ENCODE results near the gene TRIM9. TPM values are rescaled to one million over a fixed set of nuclear protein-coding genes. Genes with fewer than 3 reads are reported as not detected.

The TRIM9 gene
- total RNA-seq, 2 donors from 2014 or later, result 0.46 to 6.5 TPM

GRCh38 chr14:51119411-51120051, 24.6 kb upstream of the TRIM9 start:
- H3K27ac ChIP-seq, result no peak overlapping the region
- H3K9me3 ChIP-seq, result no peaks in the 10 kb centered on the region

GRCh38 chr14:51118993-51119392, 24.1 kb upstream of the TRIM9 start:
- DNase-seq (ENCODE audit: low spot score), result no peak
- no peak overlapping the region for H3K27ac ChIP-seq
- H3K36me3 ChIP-seq, result no peaks in the 10 kb centered on the region
- no peak for TF ChIP-seq POLR2AphosphoS5 (IDR thresholded peaks at IDR 0.05)
- no peak for TF ChIP-seq CTCF (IDR thresholded peaks at IDR 0.05)
- TF ChIP-seq POLR2A (IDR thresholded peaks at IDR 0.05), result no peak
- H3K4me1 ChIP-seq (replicated peaks), result no peaks in the 10 kb centered on the region
- intact Hi-C loops (cut with DNase I), result no loop called here
- no peak overlapping the region for H3K4me3 ChIP-seq
- no peaks in the 10 kb centered on the region for H3K27me3 ChIP-seq (replicated peaks; ENCODE audit: insufficient read depth)
- no peaks in the 10 kb centered on the region for H3K9me3 ChIP-seq

More at GRCh38 chr14:51119411-51120051, 24.6 kb upstream of the TRIM9 start:
- TF ChIP-seq POLR2AphosphoS5 (IDR thresholded peaks at IDR 0.05) (no peak), POLR2A (IDR thresholded peaks at IDR 0.05) (no peak), CTCF (IDR thresholded peaks at IDR 0.05) (no peak)
- Histone ChIP-seq H3K4me1 (replicated peaks) (no peaks in the 10 kb centered on the region), H3K27me3 (replicated peaks; ENCODE audit: insufficient read depth) (no peaks in the 10 kb centered on the region), H3K4me3 (no peak overlapping the region), H3K36me3 (no peaks in the 10 kb centered on the region)
- intact Hi-C loops (cut with DNase I), result no loop called here
- DNase-seq (ENCODE audit: low spot score), result no peak
- 52% methylated on average over 4 of the region's 4 CpGs for WGBS

- 84% methylated on average over 1 of the region's 1 CpG for WGBS
- no peaks in the 10 kb centered on the region for H3K4me1 ChIP-seq (replicated peaks)
- TF ChIP-seq POLR2A (IDR thresholded peaks at IDR 0.05) (no peak), POLR2AphosphoS5 (IDR thresholded peaks at IDR 0.05) (no peak), CTCF (IDR thresholded peaks at IDR 0.05) (no peak)
- H3K9me3 ChIP-seq, result no peaks in the 10 kb centered on the region
- intact Hi-C loops (cut with DNase I), result no loop called here
- H3K27ac ChIP-seq, result no peak overlapping the region
- H3K27me3 ChIP-seq (replicated peaks; ENCODE audit: insufficient read depth), result no peaks in the 10 kb centered on the region
- H3K4me3 ChIP-seq, result no peak overlapping the region
- no peaks in the 10 kb centered on the region for H3K36me3 ChIP-seq
- DNase-seq (ENCODE audit: low spot score), result no peak
Observed at GRCh38 chr14:51117593-51117992, 22.7 kb upstream of the TRIM9 start.

- WGBS, result 100% methylated on average over 1 of the region's 1 CpG
- H3K9me3 ChIP-seq, result no peaks in the 10 kb centered on the region
- no peak overlapping the region for H3K4me3 ChIP-seq
- no peaks in the 10 kb centered on the region for H3K27me3 ChIP-seq (replicated peaks; ENCODE audit: insufficient read depth)
- TF ChIP-seq POLR2A (IDR thresholded peaks at IDR 0.05) (no peak), POLR2AphosphoS5 (IDR thresholded peaks at IDR 0.05) (no peak), CTCF (IDR thresholded peaks at IDR 0.05) (no peak)
- intact Hi-C loops (cut with DNase I), result no loop called here
- no peaks in the 10 kb centered on the region for H3K36me3 ChIP-seq
- DNase-seq (ENCODE audit: low spot score), result no peak
- H3K27ac ChIP-seq, result no peak overlapping the region
- H3K4me1 ChIP-seq (replicated peaks), result no peaks in the 10 kb centered on the region
Observed at GRCh38 chr14:51116682-51117081, 21.8 kb upstream of the TRIM9 start.

GRCh38 chr14:51109651-51110050, 14.7 kb upstream of the TRIM9 start:
- Histone ChIP-seq H3K27me3 (replicated peaks; ENCODE audit: insufficient read depth) (peaks cover 5% of the 10 kb centered on the region), H3K27ac (no peak overlapping the region), H3K9me3 (no peaks in the 10 kb centered on the region), H3K4me3 (no peak overlapping the region), H3K4me1 (replicated peaks) (no peaks in the 10 kb centered on the region), H3K36me3 (no peaks in the 10 kb centered on the region)
- WGBS, result 55% methylated on average over 3 of the region's 3 CpGs
- no peak for DNase-seq (ENCODE audit: low spot score)
- intact Hi-C loops (cut with DNase I), result no loop called here
- TF ChIP-seq POLR2AphosphoS5 (IDR thresholded peaks at IDR 0.05), result no peak
